ENCODE data around the gene CRKL.
"Not testable (repeated sequence)": the region's sequence is repeated elsewhere in the genome, so short reads cannot be mapped to it uniquely, and the experiment has no call there.

CRKL gene

DNA sequence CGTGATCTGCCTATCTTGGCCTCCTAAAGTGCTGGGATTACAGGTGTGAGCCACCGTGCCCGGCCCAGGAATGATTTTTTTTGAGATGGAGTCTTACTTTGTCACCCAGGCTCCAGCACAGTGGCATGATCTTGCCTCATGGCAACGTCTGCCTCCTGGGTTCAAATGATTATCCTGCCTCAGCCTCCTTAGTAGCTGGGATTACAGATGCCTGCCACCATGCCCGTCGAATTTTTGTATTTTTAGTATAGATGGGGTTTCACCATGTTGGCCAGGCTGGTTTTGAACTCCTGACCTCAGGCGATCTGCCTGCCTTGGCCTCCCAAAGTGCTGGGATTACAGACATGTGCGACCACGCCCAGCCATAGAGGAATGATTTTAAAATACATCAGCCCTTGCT lies 17.8 kb downstream of the CRKL start:
- DNase-seq = not testable (repeated sequence)

DNA sequence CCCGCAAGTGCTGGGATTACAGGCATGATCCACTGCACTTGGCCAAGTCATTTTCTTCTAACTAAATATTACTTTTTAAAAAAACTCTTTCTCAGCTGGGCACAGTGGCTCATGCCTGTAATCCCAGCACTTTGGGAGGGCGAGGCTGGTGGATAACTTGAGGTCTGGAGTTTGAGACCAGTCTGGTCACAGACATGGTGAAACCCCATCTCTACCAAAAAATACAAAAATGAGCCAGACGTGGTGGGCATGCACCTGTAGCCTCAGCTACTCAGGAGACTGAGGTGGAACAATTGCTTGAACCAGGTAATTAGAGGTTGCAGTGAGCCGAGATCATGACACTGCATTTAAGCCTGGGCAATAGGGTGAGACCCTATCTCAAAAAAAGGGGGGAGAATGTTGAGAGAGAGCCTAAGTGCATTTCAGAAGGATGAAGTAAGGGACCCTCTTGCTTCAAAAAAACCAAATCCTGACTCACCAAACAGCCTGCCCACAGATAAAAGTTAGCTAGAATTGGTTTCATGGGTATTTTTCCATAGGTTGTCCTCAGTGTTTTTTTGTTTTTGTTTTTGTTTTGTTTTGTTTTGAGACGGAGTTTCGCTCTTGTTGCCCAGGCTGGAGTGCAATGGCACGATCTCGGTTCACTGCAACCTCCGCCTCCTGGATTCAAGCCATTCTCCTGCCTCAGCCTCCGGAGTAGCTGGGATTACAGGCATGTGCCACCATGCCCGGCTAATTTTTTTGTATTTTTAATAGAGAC lies 18.8 kb downstream of the CRKL start:
- DNase-seq = not testable (repeated sequence)

DNA sequence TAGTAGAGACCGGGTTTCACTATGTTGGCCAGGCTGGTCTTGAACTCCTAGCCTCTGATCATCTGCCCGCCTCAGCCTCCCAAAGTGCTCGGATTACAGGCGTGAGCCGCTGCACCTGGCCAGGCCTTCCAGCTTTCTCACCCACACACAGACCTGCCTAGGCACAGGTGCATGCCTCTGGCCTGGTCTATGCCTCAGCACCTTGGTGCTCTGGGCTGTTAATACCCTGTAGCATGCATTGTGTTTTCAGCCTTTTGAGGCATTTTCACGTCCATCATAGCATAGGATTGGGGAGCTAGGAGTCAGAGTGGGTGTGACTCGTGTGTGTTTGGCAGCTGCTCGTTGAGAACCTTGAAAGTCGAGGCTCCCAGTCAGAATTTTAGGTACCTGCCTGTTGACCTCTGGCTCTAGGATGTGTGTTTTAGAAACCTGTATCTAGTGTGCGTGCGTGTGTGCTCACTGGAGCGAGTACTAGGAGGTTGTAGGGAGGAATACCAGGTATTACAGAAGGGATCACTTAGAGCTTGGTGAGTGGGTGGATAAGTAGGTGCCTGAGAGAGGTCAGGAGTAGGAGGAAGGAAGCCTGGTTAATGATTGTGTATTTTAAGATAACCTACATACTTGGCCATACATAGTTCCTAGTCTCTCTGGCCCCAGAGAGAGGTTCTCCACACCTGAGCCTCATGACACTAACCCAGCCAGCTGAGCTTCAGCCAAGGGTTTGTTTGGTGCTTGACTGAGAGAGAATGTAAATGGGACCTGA lies 20.0 kb downstream of the CRKL start:
- no peak for DNase-seq

- DNase-seq = no peak
Observed at GRCh38 chr22:20937794-20938671, 20.8 kb downstream of the CRKL start.

DNA sequence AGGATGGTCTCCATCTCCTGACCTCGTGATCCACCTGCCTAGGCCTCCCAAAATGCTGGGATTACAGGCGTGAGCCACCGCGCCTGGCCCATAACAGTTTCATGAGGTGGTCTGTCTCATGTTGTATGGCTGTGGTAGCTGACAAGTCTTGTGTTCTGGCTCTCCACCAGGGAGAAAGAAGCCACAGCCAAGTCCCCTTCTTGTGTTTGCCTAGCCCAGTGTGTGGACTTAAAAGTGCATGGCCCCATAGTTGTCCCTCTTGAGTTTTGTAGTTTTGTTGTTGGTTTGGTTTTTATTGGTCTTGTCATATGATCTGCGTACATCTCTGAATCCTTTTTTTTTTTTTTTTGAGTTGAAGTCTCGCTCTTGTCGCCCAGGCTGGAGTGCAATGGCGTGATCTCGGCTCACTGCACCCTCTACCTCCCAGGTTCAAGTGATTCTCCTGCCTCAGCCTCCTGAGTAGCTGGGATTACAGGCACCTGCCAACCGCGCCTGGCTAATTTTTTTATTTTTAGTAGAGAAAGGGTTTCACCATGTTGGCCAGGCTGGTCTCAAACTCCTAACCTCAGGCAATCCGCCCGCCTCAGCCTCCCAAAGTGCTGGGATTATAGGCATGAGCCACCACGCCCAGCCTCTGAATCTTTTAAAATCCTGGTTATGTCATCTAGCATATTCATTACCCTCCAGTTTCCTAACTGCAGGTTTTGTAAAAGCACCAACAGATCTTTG lies 22.4 kb downstream of the CRKL start:
- not testable (repeated sequence) for DNase-seq

DNA sequence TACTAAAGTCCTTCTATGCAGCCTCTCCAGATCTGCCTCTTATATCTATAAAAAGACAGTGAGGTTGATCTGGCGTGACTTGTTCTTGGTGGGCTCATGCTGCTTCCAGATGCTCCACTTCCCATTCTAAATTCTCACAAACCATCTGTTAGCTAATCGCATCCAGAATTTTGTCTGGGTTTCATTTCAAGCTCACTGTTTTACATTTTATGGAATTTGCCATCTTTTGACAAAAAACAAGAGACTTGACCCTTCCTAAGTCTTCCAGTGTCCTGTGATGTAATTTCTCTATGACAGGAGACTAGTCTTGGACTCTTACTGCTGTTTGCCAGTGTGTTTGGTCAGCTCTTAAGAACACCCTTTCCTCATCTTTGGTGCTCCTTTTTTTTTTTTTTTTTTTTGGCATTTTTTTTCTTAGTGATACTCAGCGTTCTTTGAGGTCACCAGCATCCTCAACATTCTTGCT lies 23.0 kb downstream of the CRKL start:
- no peak for DNase-seq

DNA sequence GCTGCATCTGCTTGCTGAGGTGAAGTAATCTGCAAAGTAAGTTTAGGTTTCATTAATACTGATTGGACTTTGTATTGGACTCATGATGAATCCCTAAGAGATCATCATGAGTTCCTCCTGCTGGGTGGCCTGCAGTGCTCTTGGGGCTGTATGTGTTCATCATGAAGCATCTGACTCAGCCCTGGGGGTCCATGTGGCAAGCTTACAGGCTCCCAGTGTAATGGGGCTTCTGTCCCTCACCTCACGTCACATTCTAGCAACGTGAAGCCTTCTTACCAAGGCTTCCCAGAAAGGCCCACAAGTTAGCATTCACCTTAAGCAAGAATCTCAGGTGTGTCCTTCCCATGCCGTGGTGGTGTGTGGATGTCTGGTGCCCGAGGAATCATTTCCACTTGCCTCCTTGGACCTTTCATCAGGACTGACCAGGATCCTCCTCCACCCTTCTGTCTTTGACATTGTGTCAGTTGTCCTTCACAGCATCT lies 23.7 kb downstream of the CRKL start:
- DNase-seq = no peak

DNA sequence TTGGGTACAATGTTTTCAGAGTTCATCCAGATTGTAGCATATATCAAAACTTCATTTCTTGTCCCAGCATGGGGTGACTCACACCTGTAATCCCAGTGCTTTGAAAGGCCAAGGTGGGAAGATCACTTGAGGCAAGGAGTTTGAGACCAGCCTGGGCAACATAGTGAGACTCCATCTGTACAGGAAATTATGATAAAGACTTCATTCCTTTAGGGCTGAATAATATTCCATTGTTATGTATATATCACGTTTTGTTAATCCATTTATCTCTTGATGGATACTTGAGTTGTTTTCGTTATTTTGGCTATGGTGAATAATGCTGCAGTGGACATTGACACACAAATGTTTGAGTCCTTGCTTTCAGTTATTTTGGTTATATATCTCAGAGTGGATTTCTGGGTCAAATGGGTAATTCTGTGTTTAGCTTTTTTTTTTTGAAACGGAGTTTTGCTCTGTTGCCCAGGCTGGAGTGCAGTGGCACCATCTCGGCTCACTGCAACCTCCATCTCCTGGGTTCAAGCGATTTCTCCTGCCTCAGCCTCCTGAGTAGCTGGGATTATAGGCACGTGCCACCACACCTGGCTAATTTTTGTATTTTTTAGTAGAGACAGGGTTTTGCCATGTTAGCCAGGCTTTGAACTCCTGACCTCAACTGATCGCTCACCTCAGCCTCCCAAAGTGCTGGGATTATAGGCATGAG lies 25.1 kb downstream of the CRKL start:
- DNase-seq = not testable (repeated sequence)

DNA sequence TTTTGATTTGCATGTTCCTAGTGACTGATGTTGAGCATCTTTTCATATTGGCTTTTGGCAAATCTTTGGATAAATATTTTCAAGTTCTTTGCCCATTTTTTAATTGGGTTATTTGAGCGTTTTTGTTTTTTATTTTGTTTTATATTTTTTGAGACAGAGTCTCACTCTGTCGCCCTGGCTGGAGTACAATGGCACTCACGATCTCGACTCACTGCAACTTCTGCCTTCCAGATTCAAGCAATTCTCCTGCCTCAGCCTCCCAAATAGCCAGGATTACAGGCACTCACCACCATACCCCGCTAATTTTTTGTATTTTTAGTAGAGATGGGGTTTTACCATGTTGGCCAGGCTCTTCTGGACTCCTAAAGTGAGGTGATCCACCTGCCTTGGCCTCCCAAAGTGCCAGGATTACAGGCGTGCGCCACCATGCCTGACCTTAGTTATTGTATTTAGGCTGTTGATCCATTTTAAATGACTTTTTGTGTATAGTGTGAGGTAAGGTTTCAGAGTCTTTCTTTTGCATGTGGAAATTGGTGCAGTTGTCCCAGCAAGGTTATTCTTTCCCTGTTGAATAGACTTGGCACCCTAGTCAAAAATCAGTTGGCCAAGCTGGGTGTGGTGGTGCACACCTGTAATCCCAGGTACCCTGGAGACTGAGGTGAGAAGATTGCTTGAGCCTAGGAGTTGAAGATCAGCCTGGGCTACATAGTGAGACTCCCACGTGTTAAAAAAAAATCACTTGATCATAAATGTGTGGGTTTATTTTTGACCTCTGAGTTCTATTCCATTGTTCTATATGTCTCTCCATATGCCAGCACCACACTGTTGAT lies 26.1 kb downstream of the CRKL start:
- DNase-seq = no peak

GRCh38 chr22:20944042-20944441 lies 26.8 kb downstream of the CRKL start:
- DNase-seq = no peak

- no peak for DNase-seq
Observed at GRCh38 chr22:20945578-20945934, 28.3 kb downstream of the CRKL start.

DNA sequence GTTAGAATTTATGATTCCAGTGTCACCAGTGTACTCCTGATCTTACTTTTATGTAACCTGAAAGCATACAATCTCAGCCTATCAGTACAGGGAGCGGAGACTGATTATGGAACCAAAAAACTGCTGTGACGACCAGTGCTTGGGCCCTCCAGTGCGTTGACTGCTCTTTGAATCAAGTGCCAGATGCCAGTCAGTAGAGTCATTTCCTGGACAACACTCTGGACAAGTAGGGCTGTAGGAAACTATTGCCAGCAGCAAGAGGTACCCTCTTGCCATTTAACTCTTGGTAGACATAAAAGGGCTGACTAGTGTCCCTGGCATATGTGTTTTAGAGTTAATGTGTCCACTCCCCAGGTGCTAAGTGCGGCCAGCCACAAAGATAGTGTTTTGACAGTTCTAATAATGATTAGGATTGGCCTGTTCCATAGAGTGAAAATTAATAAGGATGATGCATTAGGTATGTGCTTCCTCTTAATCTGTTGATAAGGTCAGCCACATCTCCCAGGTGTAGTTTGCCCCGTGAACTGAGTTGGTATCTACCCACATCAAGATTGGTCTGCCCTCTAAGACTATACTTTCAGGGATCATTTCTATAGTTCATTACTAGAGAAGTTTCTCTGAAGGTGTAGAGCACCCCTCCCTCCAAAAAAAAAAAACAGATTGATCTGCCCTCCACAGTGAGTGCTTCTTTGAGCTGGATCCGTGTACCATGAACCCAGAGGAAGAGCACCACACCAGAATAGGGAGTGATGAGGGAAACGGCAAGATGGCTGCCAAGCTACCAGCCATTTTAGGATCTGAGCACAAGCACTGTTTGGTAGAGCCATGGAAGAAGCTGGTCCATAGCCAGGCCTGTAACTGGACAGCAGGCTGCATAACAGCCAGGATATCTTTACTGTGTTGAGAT lies 29.1 kb downstream of the CRKL start:
- DNase-seq = no peak

- DNase-seq = no peak
Observed at GRCh38 chr22:20946991-20947390, 29.8 kb downstream of the CRKL start.

GRCh38 chr22:20948450-20948849 lies 31.2 kb downstream of the CRKL start:
- DNase-seq = no peak

DNA sequence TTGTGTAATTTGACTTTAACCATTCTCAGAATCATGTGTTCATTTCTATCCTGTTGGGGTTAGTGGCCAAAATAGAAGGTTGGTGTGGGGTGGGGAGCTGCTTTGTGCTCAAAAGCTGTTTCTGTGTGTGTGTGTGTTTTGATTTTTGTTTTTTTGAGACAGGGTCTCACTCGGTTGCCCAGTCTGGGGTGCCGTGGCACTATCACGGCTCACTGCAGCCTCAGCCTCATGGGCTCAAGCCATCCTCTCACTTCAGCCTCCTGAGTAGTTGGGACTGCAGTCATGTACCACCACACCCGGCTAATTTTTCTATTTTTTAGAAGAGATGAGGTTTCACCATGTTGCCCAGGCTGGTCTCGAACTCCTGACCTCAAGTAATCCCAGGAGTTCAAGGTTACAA lies 31.8 kb downstream of the CRKL start:
- no peak for DNase-seq

DNA sequence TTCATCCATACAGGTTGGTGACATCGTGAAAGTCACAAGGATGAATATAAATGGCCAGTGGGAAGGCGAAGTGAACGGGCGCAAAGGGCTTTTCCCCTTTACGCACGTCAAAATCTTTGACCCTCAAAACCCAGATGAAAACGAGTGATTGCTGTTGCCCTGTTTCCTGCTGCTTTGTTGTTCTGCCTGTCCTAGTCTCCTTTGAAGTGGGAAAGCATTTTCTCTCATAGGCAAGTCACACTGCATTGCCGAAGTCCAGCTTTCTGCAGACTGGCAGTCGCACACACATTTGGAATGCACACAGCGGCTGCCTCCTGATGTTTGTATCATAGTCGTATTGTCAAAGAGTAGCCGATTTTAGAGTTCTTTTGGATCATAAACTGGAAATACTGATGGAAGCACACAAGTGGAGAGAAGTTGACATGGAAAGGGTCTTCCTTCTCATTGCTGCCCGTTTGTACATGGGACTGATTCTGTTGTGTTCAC lies 32.5 kb downstream of the CRKL start:
- DNase-seq = no peak

GRCh38 chr22:20951151-20951931 lies 34.1 kb downstream of the CRKL start:
- no peak for DNase-seq

DNA sequence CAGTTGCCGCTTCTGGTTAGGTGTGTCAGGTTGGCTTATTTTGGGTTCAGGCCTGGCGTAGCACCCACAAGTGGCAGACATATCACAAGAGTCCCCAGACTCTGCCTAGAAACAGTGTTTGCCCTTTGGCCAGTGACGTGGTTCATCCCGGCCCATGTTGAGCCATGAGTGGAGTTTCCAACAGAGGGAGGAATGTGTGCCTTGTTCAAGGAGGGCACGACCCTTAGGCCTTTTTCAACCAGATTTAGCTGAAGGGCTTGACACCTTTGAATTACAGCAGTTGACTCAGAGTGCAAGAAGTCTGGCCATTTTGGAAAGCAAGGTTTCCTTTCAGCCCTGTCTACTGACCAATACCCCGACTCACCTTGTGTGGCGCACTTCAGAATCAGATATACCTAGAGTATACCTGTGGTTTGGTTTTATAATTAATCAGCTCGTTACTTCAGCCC lies 34.7 kb downstream of the CRKL start:
- no peak for DNase-seq

All from CD4-positive, alpha-beta T cell treated with Interleukin-1 beta for 1 hour (primary cell).